ENCODE measurements around the gene NHLH2.

NHLH2 gene

DNA sequence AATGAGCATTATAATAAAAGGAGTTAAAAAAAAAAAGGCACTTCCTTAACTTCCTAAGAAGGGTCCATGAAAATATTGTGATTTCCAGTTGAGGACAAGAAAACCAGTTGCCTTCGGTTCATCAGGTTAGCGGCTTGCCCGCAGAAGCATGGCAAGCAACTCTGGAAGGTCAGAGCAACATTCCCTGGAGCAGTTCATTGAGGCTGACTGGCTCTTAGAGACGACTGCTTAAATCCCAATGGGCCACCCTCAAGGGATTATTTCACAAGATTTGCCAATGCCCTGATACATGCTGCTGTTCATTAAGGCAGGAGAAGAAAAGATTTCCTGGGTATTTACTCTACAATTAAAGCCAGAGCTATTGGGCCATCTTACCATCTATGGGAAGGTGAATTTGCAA lies 43.4 kb downstream of the NHLH2 start:
- Histone ChIP-seq H3K4me3 (ENCODE audit: low read depth, low read length) (no peak overlapping the region), H3K36me3 (ENCODE audit: control insufficient read depth in 2 of 2, insufficient read depth in 1 of 2, low read length in 2 of 2) (no peaks in the 10 kb centered on the region), H3K9me3 (ENCODE audit: control insufficient read depth, insufficient read depth, low read depth, low read length) (no peaks in the 10 kb centered on the region), H3K27ac (ENCODE audit: extremely low read depth, low read depth, low read length) (no peak overlapping the region), H3K4me1 (ENCODE audit: control insufficient read depth, insufficient read depth, low read length) (no peaks in the 10 kb centered on the region)
- ChIA-PET POLR2A (interaction anchor here (1.5 kb wide), 1 partner anchor 14 kb away, joined by 4 read pairs; no protein-coding TSS in a partner anchor), CTCF (interaction anchor here (0.7 kb wide), 2 partner anchors 534 to 650 kb away, joined by 3 to 5 read pairs; no protein-coding TSS in a partner anchor)
- TF ChIP-seq PRDM4 (tag by site-specific recombination; IDR thresholded peaks at IDR 0.05) (no peak), ZNF530 (tag by site-specific recombination; IDR thresholded peaks at IDR 0.05; ENCODE audit: low read depth) (no peak), SCRT1 (tag by site-specific recombination; IDR thresholded peaks at IDR 0.05; ENCODE audit: borderline replicate concordance) (no peak), KLF7 (tag by site-specific recombination; IDR thresholded peaks at IDR 0.05; ENCODE audit: borderline replicate concordance) (no peak), ZNF404 (tag by site-specific recombination; IDR thresholded peaks at IDR 0.05) (no peak), ZSCAN23 (tag by site-specific recombination; IDR thresholded peaks at IDR 0.05) (no peak), INSM2 (tag by site-specific recombination; IDR thresholded peaks at IDR 0.05) (no peak), ZNF76 (tag by site-specific recombination; IDR thresholded peaks at IDR 0.05; ENCODE audit: borderline replicate concordance, low read depth) (no peak), ZNF391 (tag by site-specific recombination; IDR thresholded peaks at IDR 0.05; ENCODE audit: borderline replicate concordance, low read depth) (no peak), ZNF707 (tag by site-specific recombination; IDR thresholded peaks at IDR 0.05) (no peak), TRIM28 (IDR thresholded peaks at IDR 0.05; ENCODE audit: borderline replicate concordance, low read length) (no peak), ZNF239 (tag by site-specific recombination; IDR thresholded peaks at IDR 0.05) (no peak)

DNA sequence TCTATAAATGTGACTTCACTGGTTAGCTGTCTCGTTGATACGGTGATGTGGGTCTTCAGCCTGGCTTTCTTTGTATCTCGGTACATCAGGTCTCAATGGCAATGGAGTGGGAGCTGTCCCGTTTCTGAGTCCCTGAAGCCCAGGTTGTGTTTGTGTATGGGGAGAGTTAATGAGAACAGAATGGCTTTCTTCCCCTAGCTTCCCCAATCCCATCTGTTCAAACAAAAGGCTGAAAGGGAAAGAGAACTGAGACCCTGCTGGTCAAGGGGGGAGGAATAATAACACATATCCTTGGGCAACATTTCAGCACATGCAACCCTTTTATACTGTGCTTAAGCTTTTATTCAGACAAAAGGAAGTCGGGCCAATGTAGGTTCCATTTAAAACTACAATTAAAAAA lies 44.0 kb downstream of the NHLH2 start:
- POLR2A ChIA-PET: no interaction called here
- no peak overlapping the region for H3K4me3 ChIP-seq (ENCODE audit: low read depth, low read length)
- CTCF ChIA-PET: interaction anchor here (0.7 to 1.0 kb wide), 2 partner anchors 184 to 650 kb away, joined by 3 to 5 read pairs; no protein-coding TSS in a partner anchor

More for the DNA sequence above, 44.0 kb downstream of the NHLH2 start:
- Histone ChIP-seq H3K4me1 (ENCODE audit: control insufficient read depth, insufficient read depth, low read length) (no peaks in the 10 kb centered on the region), H3K36me3 (ENCODE audit: control insufficient read depth in 2 of 2, insufficient read depth in 1 of 2, low read length in 2 of 2) (no peaks in the 10 kb centered on the region), H3K27ac (ENCODE audit: extremely low read depth, low read depth, low read length) (no peak overlapping the region), H3K9me3 (ENCODE audit: control insufficient read depth, insufficient read depth, low read depth, low read length) (no peaks in the 10 kb centered on the region)
- no peak for TF ChIP-seq KLF9 (tag by site-specific recombination; IDR thresholded peaks at IDR 0.05; ENCODE audit: low read depth)
- TF ChIP-seq, protein P1, sequence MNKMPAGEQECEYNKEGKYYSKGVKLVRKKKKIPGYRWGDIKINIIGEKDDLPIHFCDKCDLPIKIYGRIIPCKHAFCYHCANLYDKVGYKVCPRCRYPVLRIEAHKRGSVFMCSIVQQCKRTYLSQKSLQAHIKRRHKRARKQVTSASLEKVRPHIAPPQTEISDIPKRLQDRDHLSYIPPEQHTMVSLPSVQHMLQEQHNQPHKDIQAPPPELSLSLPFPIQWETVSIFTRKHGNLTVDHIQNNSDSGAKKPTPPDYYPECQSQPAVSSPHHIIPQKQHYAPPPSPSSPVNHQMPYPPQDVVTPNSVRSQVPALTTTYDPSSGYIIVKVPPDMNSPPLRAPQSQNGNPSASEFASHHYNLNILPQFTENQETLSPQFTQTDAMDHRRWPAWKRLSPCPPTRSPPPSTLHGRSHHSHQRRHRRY (tag by site-specific recombination; IDR thresholded peaks at IDR 0.05): no peak
- no peak for TF ChIP-seq ZSCAN30 (tag by site-specific recombination; IDR thresholded peaks at IDR 0.05)
- no peak for TF ChIP-seq KLF16 (tag by site-specific recombination; IDR thresholded peaks at IDR 0.05)
- no peak for TF ChIP-seq ZNF324 (tag by site-specific recombination; IDR thresholded peaks at IDR 0.05)
- no peak for TF ChIP-seq ZNF391 (tag by site-specific recombination; IDR thresholded peaks at IDR 0.05; ENCODE audit: borderline replicate concordance, low read depth)
- no peak for TF ChIP-seq ZNF175 (tag by site-specific recombination; IDR thresholded peaks at IDR 0.05)
- no peak for TF ChIP-seq AEBP2 (tag by site-specific recombination; IDR thresholded peaks at IDR 0.05; ENCODE audit: borderline replicate concordance)
- TF ChIP-seq ZNF184 (tag by site-specific recombination; IDR thresholded peaks at IDR 0.05): no peak
- no peak for TF ChIP-seq ZNF529 (tag by site-specific recombination; IDR thresholded peaks at IDR 0.05; ENCODE audit: insufficient replicate concordance)
- no peak for TF ChIP-seq INSM2 (tag by site-specific recombination; IDR thresholded peaks at IDR 0.05)

Measured in HEK293 (cell line).